Skeletal muscle satellite cell (primary cell): ENCODE measurements around the gene TGFBRAP1.

ENCODE experiments used
- H3K27me3 ChIP-seq: 2 replicates; pipeline ENCODE4 v1.7.0; 2013; ENCODE audit warnings: low read length; ENCODE audit not compliant: control insufficient read depth, insufficient read depth
- H3K36me3 ChIP-seq: 2 replicates; pipeline ENCODE4 v1.7.0; 2013; ENCODE audit warnings: mild to moderate bottlenecking, control low read depth, low read length; ENCODE audit not compliant: insufficient read depth
- H3K4me1 ChIP-seq: 2 replicates; pipeline ENCODE4 v1.7.0; 2013; ENCODE audit warnings: low read length; ENCODE audit not compliant: control insufficient read depth, insufficient read depth
- H3K4me2 ChIP-seq: 2 replicates; pipeline ENCODE4 v1.7.0; 2013; ENCODE audit warnings: mild to moderate bottlenecking, low read length
- H3K4me3 ChIP-seq: 2 replicates; pipeline ENCODE4 v1.7.0; 2013; ENCODE audit warnings: low read length
- H3K9ac ChIP-seq: 2 replicates; pipeline ENCODE4 v1.7.0; 2013; ENCODE audit warnings: mild to moderate bottlenecking, low read depth, low read length, moderate library complexity
- H3K9me3 ChIP-seq: replicated peaks from 2 replicates; pipeline ENCODE4 v1.7.0; 2013; ENCODE audit warnings: mild to moderate bottlenecking, control low read depth, low read length

TGFBRAP1 gene

GRCh38 chr2:105242286-105242993, 87.1 kb downstream of the TGFBRAP1 start:
- H3K9ac ChIP-seq: no peak overlapping the region
- H3K27me3 ChIP-seq: peaks cover 8% of the 10 kb centered on the region
- H3K4me2 ChIP-seq: no peak overlapping the region
- no peaks in the 10 kb centered on the region for H3K9me3 ChIP-seq
- peaks cover 9% of the 10 kb centered on the region for H3K4me1 ChIP-seq
- H3K36me3 ChIP-seq: no peaks in the 10 kb centered on the region
- no peak overlapping the region for H3K4me3 ChIP-seq

GRCh38 chr2:105241443-105241842, 88.1 kb downstream of the TGFBRAP1 start, which contains the start of gene GPR45:
Gene GPR45, plus strand, starts transcription at chr2:105241743. Its CDS starts 116 bp downstream, at chr2:105241859.
- Histone ChIP-seq H3K9me3 (no peaks in the 10 kb centered on the region), H3K36me3 (no peaks in the 10 kb centered on the region), H3K27me3 (peaks cover 8% of the 10 kb centered on the region), H3K4me1 (peaks cover 9% of the 10 kb centered on the region), H3K9ac (no peak within 1 kb of the TSS), H3K4me2 (no peak within 1 kb of the TSS), H3K4me3 (no peak within 1 kb of the TSS)

DNA sequence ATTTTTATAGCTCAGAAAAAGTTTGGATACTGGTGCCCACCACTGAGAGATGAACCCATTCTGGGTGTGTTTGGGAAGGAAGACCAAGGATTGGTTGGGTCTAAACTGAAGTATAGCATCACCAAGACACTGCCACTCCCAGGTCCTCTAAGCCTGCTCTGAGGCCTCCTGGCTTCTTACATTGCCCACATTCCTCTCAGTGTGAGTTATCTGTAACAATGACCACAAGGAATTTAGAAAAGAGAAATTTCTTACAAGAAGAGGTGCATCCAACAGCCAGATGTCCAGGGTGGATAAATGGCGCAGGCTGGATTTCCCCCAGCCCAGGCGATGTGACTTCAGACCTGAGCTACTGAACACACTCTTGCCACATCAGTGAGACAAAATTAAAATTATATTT, 89.6 kb downstream of the TGFBRAP1 start:
- no peaks in the 10 kb centered on the region for H3K9me3 ChIP-seq
- H3K4me2 ChIP-seq: no peak overlapping the region
- no peaks in the 10 kb centered on the region for H3K36me3 ChIP-seq
- H3K27me3 ChIP-seq: peaks cover 8% of the 10 kb centered on the region
- no peak overlapping the region for H3K9ac ChIP-seq
- no peak overlapping the region for H3K4me3 ChIP-seq
- H3K4me1 ChIP-seq: peaks cover 9% of the 10 kb centered on the region

- Histone ChIP-seq H3K4me2 (no peak overlapping the region), H3K36me3 (no peaks in the 10 kb centered on the region), H3K9ac (no peak overlapping the region), H3K9me3 (no peaks in the 10 kb centered on the region), H3K27me3 (peaks cover 9% of the 10 kb centered on the region), H3K4me3 (no peak overlapping the region), H3K4me1 (peaks cover 9% of the 10 kb centered on the region)
These were observed 90.8 kb downstream of the TGFBRAP1 start for GRCh38 chr2:105238664-105239240.

DNA sequence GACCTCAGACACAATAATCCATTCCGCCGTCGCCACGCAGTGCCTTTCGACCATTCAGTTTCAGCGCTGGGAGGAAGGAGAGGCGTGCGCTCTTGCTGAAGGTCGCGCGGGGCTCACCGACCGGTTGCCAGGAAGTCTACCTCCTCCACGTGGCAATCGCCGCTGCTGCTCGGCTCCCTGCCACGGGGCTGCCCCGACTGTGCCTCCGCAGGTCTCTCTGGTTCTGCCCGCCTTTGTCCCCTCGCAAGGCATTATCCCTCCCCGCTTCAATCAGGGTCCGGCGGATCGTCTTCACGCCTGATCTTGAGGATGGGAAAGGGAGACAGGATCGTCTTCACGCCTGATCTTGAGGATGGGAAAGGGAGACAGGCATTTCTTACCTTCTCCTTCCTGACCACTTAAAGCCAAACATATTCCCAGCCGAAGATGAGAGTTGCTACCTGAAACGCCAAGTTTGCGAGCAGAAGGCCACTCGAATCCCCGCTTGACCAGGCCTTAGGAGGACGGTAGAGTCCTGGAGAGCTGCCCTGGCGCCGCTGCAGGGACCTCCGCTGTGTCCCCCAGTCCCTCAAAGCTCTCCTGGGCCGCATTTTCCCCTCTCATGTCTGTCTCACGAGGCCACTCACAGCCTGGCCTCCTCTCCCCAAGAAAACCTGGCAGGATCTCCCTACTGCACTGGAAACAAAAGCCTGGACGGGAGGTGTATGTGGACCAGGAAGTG, 92.3 kb downstream of the TGFBRAP1 start:
- Histone ChIP-seq H3K9ac (no peak overlapping the region), H3K9me3 (no peaks in the 10 kb centered on the region), H3K4me1 (peaks cover 9% of the 10 kb centered on the region), H3K36me3 (no peaks in the 10 kb centered on the region), H3K27me3 (peaks cover 20% of the 10 kb centered on the region), H3K4me2 (no peak overlapping the region), H3K4me3 (no peak overlapping the region)

- Histone ChIP-seq H3K4me1 (peaks cover 9% of the 10 kb centered on the region), H3K9ac (no peak overlapping the region), H3K36me3 (no peaks in the 10 kb centered on the region), H3K4me3 (no peak overlapping the region), H3K4me2 (no peak overlapping the region), H3K27me3 (peaks cover 30% of the 10 kb centered on the region), H3K9me3 (no peaks in the 10 kb centered on the region)
These were observed 93.5 kb downstream of the TGFBRAP1 start for GRCh38 chr2:105236060-105236424.

DNA sequence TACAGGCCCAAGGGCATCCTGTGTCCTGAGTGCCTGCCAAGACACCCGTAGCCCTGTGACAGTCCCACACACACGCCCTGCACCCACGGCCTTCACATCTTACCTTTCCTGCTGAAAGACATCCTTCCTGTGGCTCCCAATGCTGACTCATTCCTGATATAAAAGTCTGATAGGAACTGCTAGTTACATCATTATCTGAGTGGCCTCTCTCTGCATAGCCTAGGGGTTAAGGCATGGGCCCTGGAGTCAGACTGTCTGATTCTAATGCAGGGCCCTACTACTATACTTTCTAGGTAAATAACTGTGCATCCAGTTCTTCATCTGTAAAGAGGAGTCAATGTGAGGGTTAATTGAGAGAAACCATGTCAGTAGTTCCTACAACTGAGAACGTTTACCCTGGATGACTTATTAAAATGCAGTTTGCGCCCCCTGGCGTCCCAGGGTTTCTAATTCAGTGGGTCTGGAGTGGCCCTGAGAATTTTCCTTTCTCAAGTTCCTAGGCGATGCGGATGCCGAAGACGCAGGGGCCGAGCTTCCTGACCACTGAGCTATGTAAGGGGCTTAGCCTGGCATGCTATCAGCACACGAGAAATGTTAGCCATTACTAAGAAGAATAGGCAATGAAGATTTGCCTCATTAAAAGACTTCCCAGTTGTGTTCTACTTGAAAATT, 94.0 kb downstream of the TGFBRAP1 start:
- H3K27me3 ChIP-seq: peaks cover 34% of the 10 kb centered on the region
- no peak overlapping the region for H3K9ac ChIP-seq
- H3K4me1 ChIP-seq: peaks cover 9% of the 10 kb centered on the region
- H3K9me3 ChIP-seq: no peaks in the 10 kb centered on the region
- no peak overlapping the region for H3K4me3 ChIP-seq
- H3K36me3 ChIP-seq: no peaks in the 10 kb centered on the region
- no peak overlapping the region for H3K4me2 ChIP-seq

- Histone ChIP-seq H3K4me1 (no peaks in the 10 kb centered on the region), H3K4me2 (no peak overlapping the region), H3K9ac (no peak overlapping the region), H3K36me3 (no peaks in the 10 kb centered on the region), H3K4me3 (no peak overlapping the region), H3K27me3 (peaks cover 51% of the 10 kb centered on the region), H3K9me3 (no peaks in the 10 kb centered on the region)
These were observed 98.3 kb downstream of the TGFBRAP1 start for GRCh38 chr2:105231232-105231619.

DNA sequence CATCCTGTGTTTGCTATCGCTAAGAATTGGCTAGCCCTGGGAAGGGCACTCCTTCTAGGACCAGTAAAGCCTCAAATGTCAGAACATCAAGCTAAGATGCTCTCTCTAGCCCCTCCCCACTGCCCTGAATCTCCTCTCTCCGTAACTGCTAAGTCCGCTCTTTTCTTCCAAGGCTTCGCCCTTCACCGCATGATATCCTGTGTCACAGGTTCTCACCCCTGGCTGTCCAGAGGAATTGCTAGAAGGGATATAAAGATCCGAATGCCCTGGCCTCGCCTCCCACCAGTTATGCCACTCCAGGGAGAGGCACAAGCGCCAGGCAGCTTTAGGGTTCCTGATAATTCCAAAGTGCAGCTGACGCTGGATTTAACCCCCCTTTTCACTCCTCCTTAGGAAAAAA, 105.1 kb downstream of the TGFBRAP1 start:
- Histone ChIP-seq H3K4me3 (no peak overlapping the region), H3K9me3 (no peaks in the 10 kb centered on the region), H3K4me1 (no peaks in the 10 kb centered on the region), H3K36me3 (no peaks in the 10 kb centered on the region), H3K27me3 (peaks cover 45% of the 10 kb centered on the region), H3K9ac (no peak overlapping the region), H3K4me2 (no peak overlapping the region)

GRCh38 chr2:105220604-105221003, 108.9 kb downstream of the TGFBRAP1 start:
- no peak overlapping the region for H3K4me2 ChIP-seq
- no peaks in the 10 kb centered on the region for H3K4me1 ChIP-seq
- no peak overlapping the region for H3K9ac ChIP-seq
- no peaks in the 10 kb centered on the region for H3K36me3 ChIP-seq
- H3K9me3 ChIP-seq: no peaks in the 10 kb centered on the region
- peaks cover 49% of the 10 kb centered on the region for H3K27me3 ChIP-seq
- no peak overlapping the region for H3K4me3 ChIP-seq

GRCh38 chr2:105215586-105216192, 113.8 kb downstream of the TGFBRAP1 start:
- H3K4me3 ChIP-seq: no peak overlapping the region
- H3K4me1 ChIP-seq: no peaks in the 10 kb centered on the region
- H3K9ac ChIP-seq: no peak overlapping the region
- H3K36me3 ChIP-seq: no peaks in the 10 kb centered on the region
- peaks cover 26% of the 10 kb centered on the region for H3K27me3 ChIP-seq
- H3K4me2 ChIP-seq: no peak overlapping the region
- H3K9me3 ChIP-seq: no peaks in the 10 kb centered on the region
